Keratinocyte (primary cell): ENCODE results near the gene CAVIN1. TPM values are rescaled to one million over a fixed set of nuclear protein-coding genes. Genes with fewer than 3 reads are reported as not detected.

Experiments
- DNase-seq: peaks from one replicate; pipeline ENCODE4 v3.0.0-alpha.2; 2011; ENCODE audit warnings: low read depth, missing footprints, low spot score
- FAIRE-seq: peaks from 2 replicates; lab custom pipeline; 2011; peaks lifted over from hg19 to GRCh38; lab: Jason Lieb, UNC
- H2AFZ ChIP-seq: 2 replicates; pipeline ENCODE4 v1.6.0; 2012; ENCODE audit warnings: low read length, control low read depth, inconsistent platforms; ENCODE audit not compliant: control insufficient read depth
- H3K27ac ChIP-seq: 2 replicates; pipeline ENCODE4 v1.5.1; 2011; ENCODE audit warnings: low read length; ENCODE audit not compliant: control insufficient read depth, insufficient read depth
- H3K27me3 ChIP-seq: 3 replicates; pipeline ENCODE4 v1.6.0; 2011; ENCODE audit warnings: low read length; ENCODE audit not compliant: control insufficient read depth, insufficient read depth; ENCODE audit errors: extremely low read depth
- H3K36me3 ChIP-seq, 2 experiments: 2 replicates in 1 of 2; 3 replicates in 1 of 2; pipeline ENCODE4 v1.5.1; 2011; ENCODE audit warnings: low read length in 2 of 2, mild to moderate bottlenecking in 1 of 2; ENCODE audit not compliant: control insufficient read depth in 2 of 2, insufficient read depth in 2 of 2; ENCODE audit errors: extremely low read depth in 1 of 2
- H3K4me1 ChIP-seq: 3 replicates; pipeline ENCODE4 v1.5.1; 2011; ENCODE audit warnings: low read length; ENCODE audit not compliant: control insufficient read depth, insufficient read depth; ENCODE audit errors: extremely low read depth
- H3K4me2 ChIP-seq: 3 replicates; pipeline ENCODE4 v1.6.0; 2011; ENCODE audit warnings: low read depth, low read length; ENCODE audit not compliant: control insufficient read depth, insufficient read depth; ENCODE audit errors: extremely low read depth
- H3K4me3 ChIP-seq, 3 experiments: fragments of 200-600 bp in 1 of 3; sonication (generic) in 1 of 3; 2 replicates in 2 of 3; 3 replicates in 1 of 3; pipeline ENCODE4 v1.5.1; 2011 to 2016; ENCODE audit warnings: low read length in 3 of 3, mild to moderate bottlenecking in 3 of 3, control low read depth in 2 of 3, inconsistent platforms in 1 of 3, low read depth in 1 of 3, mixed read lengths in 1 of 3, mixed run types in 1 of 3, moderate library complexity in 1 of 3; ENCODE audit not compliant: control insufficient read depth in 2 of 3, insufficient read depth in 2 of 3; ENCODE audit errors: extremely low read depth in 1 of 3
- H3K79me2 ChIP-seq: 2 replicates; pipeline ENCODE4 v1.6.0; 2012; ENCODE audit warnings: low read length; ENCODE audit not compliant: control insufficient read depth, insufficient read depth
- H3K9ac ChIP-seq: 3 replicates; pipeline ENCODE4 v1.6.0; 2011; ENCODE audit warnings: low read length; ENCODE audit not compliant: control insufficient read depth, insufficient read depth; ENCODE audit errors: extremely low read depth
- H3K9me1 ChIP-seq: 3 replicates; pipeline ENCODE4 v1.6.0; 2011; ENCODE audit warnings: low read length; ENCODE audit not compliant: control insufficient read depth, insufficient read depth; ENCODE audit errors: extremely low read depth
- H3K9me3 ChIP-seq: 2 replicates; pipeline ENCODE4 v1.5.1; 2012; ENCODE audit warnings: low read depth, low read length; ENCODE audit not compliant: control insufficient read depth
- H4K20me1 ChIP-seq: 3 replicates; pipeline ENCODE4 v1.6.0; 2011; ENCODE audit warnings: low read length; ENCODE audit not compliant: control insufficient read depth, insufficient read depth; ENCODE audit errors: extremely low read depth
- CTCF ChIP-seq, 3 experiments: IDR thresholded peaks in 1 of 3; conservative IDR thresholded peaks in 1 of 3; optimal IDR thresholded peaks in 1 of 3; 2 replicates in 2 of 3; 3 replicates in 1 of 3; pipeline versions ENCODE3 to v1.5.1; 2011; ENCODE audit warnings: low read length in 3 of 3, mild to moderate bottlenecking in 3 of 3, moderate library complexity in 2 of 3, control low read depth in 1 of 3, inconsistent platforms in 1 of 3; ENCODE audit not compliant: insufficient read depth in 2 of 3; ENCODE audit errors: extremely low read depth in 1 of 3
- EZH2 ChIP-seq: IDR thresholded peaks from one replicate; pipeline ENCODE4 v1.6.1; 2012; ENCODE audit warnings: inconsistent platforms, mild to moderate bottlenecking, low read length, moderate library complexity
- dilution Hi-C: fragments of 300-500 bp; cut with MboI; formaldehyde crosslinking; loops from one replicate; pipeline ENCODE4 v1.7.0; 2020; ENCODE audit warnings: low sequenced_read_pairs; ENCODE audit not compliant: extremely low pct_ligation_motif_present
- polyA plus RNA-seq, 5 experiments: library from polyadenylated mRNA; depleted of rRNA in 3 of 5; stranded (reverse) in 3 of 5; stranded (forward) in 1 of 5; unstranded in 1 of 5; fragments of >200 nt; gene quantifications; 1 replicate in 1 of 5; 2 replicates in 3 of 5; 3 replicates in 1 of 5; pipeline versions ENCODE4 v1.2.1 to v1.2.3, GENCODE V29; 2011 to 2012; ENCODE audit warnings: missing spikeins in 2 of 5, low read depth in 1 of 5, low replicate concordance in 1 of 5

Gene CAVIN1
- polyA plus RNA-seq, 1 donor (not counting 4 experiments of a cell fraction or from before 2014, with no cell fraction given) = 172 TPM

- H3K27me3 ChIP-seq = no peaks in the 10 kb centered on the region
- no peaks in the 10 kb centered on the region for H3K36me3 ChIP-seq
- peak overlapping the region; percentile 92 to 96 (median 92) for H3K4me3 ChIP-seq
- FAIRE-seq (no peak), DNase-seq (no peak)
- TF ChIP-seq EZH2 (no peak), CTCF (optimal IDR thresholded peaks at IDR 0.05 in 1 of 3, IDR thresholded peaks at IDR 0.05 in 1 of 3, conservative IDR thresholded peaks at IDR 0.05 in 1 of 3; ENCODE audit: extremely low read depth in 1 of 3, insufficient read depth in 2 of 3, low read length in 3 of 3) (no peak)
- peaks cover 56% of the 10 kb centered on the region for H3K79me2 ChIP-seq
- H3K27ac ChIP-seq = peak overlapping the region; percentile 72
- H3K9me3 ChIP-seq = no peaks in the 10 kb centered on the region
- peaks cover 15% of the 10 kb centered on the region for H3K4me1 ChIP-seq
- H4K20me1 ChIP-seq = peaks cover 4% of the 10 kb centered on the region
- H3K9me1 ChIP-seq = no peaks in the 10 kb centered on the region
- dilution Hi-C loops = no loop called here
- H3K4me2 ChIP-seq = peak overlapping the region; percentile 100
- H3K9ac ChIP-seq = peak overlapping the region; percentile 83
- no peak overlapping the region for H2AFZ ChIP-seq
Measured at GRCh38 chr17:42386777-42387657, 36.0 kb downstream of the CAVIN1 start.

GRCh38 chr17:42381898-42382297 is 41.2 kb downstream of the CAVIN1 start:
- H3K9me1 ChIP-seq = no peaks in the 10 kb centered on the region
- H2AFZ ChIP-seq = no peak overlapping the region
- H3K79me2 ChIP-seq = peaks cover 89% of the 10 kb centered on the region
- H3K4me3 ChIP-seq = no peak overlapping the region
- no peak for DNase-seq
- no peak for TF ChIP-seq EZH2
- no peaks in the 10 kb centered on the region for H4K20me1 ChIP-seq
- H3K4me2 ChIP-seq = no peak overlapping the region
- no peaks in the 10 kb centered on the region for H3K27me3 ChIP-seq
- no peak overlapping the region for H3K9ac ChIP-seq
- H3K27ac ChIP-seq = no peak overlapping the region
- H3K4me1 ChIP-seq = peaks cover 15% of the 10 kb centered on the region
- dilution Hi-C loops = no loop called here
- no peak for FAIRE-seq
- H3K9me3 ChIP-seq = no peaks in the 10 kb centered on the region
- H3K36me3 ChIP-seq = peaks cover 0 to 6% of the 10 kb centered on the region in 2 experiments
